Activated CD4-positive, alpha-beta memory T cell treated with anti-CD3 and anti-CD28 coated beads, Interleukin-2, amount 10 ng/mL, durations not matched to agents 7 days and 5 days (primary cell): ENCODE results near the gene MLIP. TPM values are rescaled to one million over a fixed set of nuclear protein-coding genes. Genes with fewer than 3 reads are reported as not detected.
"Not testable (repeated sequence)": the region's sequence is repeated elsewhere in the genome, so short reads cannot be mapped to it uniquely, and the experiment has no call there.

Experiments
- CTCF ChIA-PET: fragments of 350-600 bp; sonication (Branson Sonifier 250); formaldehyde crosslinking; loops from one replicate; lab custom pipeline; 2021; ENCODE audit warnings: antibody characterized with exemption, inconsistent platforms; lab: Charles Lee
- POLR2A ChIA-PET: fragments of 350-600 bp; sonication (Branson Sonifier 250); formaldehyde crosslinking; loops from one replicate; lab custom pipeline; 2021; ENCODE audit warnings: antibody characterized with exemption; lab: Charles Lee
- DNase-seq: peaks from one replicate; pipeline ENCODE4 v3.0.0-alpha.2; 2020
- H3K27ac Mint-ChIP-seq: one replicate; pipeline ENCODE4 v1.8.0; 2021; ENCODE audit warnings: mild to moderate bottlenecking, mixed read lengths
- H3K27me3 Mint-ChIP-seq: one replicate; pipeline ENCODE4 v1.8.0; 2021; ENCODE audit warnings: mixed read lengths
- H3K36me3 Mint-ChIP-seq: one replicate; pipeline ENCODE4 v1.8.0; 2021; ENCODE audit warnings: low read depth, mixed read lengths
- H3K4me1 Mint-ChIP-seq: one replicate; pipeline ENCODE4 v1.8.0; 2021; ENCODE audit warnings: mixed read lengths
- H3K4me3 Mint-ChIP-seq: one replicate; pipeline ENCODE4 v1.8.0; 2021; ENCODE audit warnings: mild to moderate bottlenecking, mixed read lengths
- H3K9me3 Mint-ChIP-seq: one replicate; pipeline ENCODE4 v1.8.0; 2021; ENCODE audit warnings: mixed read lengths
- total RNA-seq, 2 experiments: library from RNA; stranded (reverse); gene quantifications; one replicate each; pipeline ENCODE4 v1.2.3, GENCODE V29; 2021

Gene MLIP
- total RNA-seq, 2 experiments from 2014 or later, result not detected

- ChIA-PET CTCF (no interaction called here), POLR2A (no interaction called here)
- no peaks in the 10 kb centered on the region for H3K4me1 Mint-ChIP-seq
- H3K9me3 Mint-ChIP-seq, result no peaks in the 10 kb centered on the region
- no peak for DNase-seq
- H3K27ac Mint-ChIP-seq, result no peak overlapping the region
- no peak overlapping the region for H3K4me3 Mint-ChIP-seq
- no peaks in the 10 kb centered on the region for H3K27me3 Mint-ChIP-seq
- H3K36me3 Mint-ChIP-seq, result no peaks in the 10 kb centered on the region
Observed at GRCh38 chr6:54232703-54233102, 121.5 kb downstream of the MLIP start.

- ChIA-PET CTCF (no interaction called here), POLR2A (no interaction called here)
- Mint-ChIP-seq H3K27ac (no peak overlapping the region), H3K27me3 (no peaks in the 10 kb centered on the region), H3K4me1 (no peaks in the 10 kb centered on the region), H3K36me3 (no peaks in the 10 kb centered on the region), H3K9me3 (no peaks in the 10 kb centered on the region), H3K4me3 (no peak overlapping the region)
- DNase-seq, result no peak
Observed at GRCh38 chr6:54234539-54234938, 123.3 kb downstream of the MLIP start.

- Mint-ChIP-seq H3K9me3 (no peaks in the 10 kb centered on the region), H3K36me3 (no peaks in the 10 kb centered on the region), H3K27ac (no peak overlapping the region), H3K4me3 (no peak overlapping the region), H3K27me3 (no peaks in the 10 kb centered on the region), H3K4me1 (no peaks in the 10 kb centered on the region)
- ChIA-PET POLR2A (no interaction called here), CTCF (no interaction called here)
- no peak for DNase-seq
Observed at GRCh38 chr6:54236984-54237383, 125.7 kb downstream of the MLIP start.

DNA sequence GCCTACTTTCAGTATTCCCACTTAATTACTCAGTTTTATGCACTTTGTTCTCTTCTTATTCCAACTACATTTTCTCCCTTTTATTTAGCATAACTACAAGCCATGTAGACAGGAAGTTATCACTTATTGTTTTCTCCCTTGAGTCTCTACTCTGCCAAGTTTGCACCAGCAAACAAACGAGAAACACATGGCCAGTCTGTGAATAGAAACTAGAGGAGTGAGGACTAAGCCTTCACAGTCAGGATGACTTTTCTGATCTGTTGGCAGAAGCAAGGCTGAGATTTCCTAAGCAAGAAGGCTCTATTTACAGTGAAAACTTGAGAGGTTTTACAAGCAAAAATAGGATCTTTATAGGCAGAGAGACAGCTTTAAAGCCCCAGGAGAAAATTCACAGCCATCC lies 127.2 kb downstream of the MLIP start:
- Mint-ChIP-seq H3K4me1 (no peaks in the 10 kb centered on the region), H3K27ac (no peak overlapping the region), H3K27me3 (no peaks in the 10 kb centered on the region), H3K36me3 (no peaks in the 10 kb centered on the region), H3K9me3 (no peaks in the 10 kb centered on the region), H3K4me3 (no peak overlapping the region)
- DNase-seq, result no peak
- ChIA-PET POLR2A (no interaction called here), CTCF (no interaction called here)

- no peak overlapping the region for H3K27ac Mint-ChIP-seq
- ChIA-PET CTCF (interaction anchor here (1.3 kb wide), 1 partner anchor 13 kb away, joined by 4 read pairs; no protein-coding TSS in a partner anchor), POLR2A (no interaction called here)
- no peak for DNase-seq
- H3K4me1 Mint-ChIP-seq, result no peaks in the 10 kb centered on the region
- H3K36me3 Mint-ChIP-seq, result no peaks in the 10 kb centered on the region
- H3K27me3 Mint-ChIP-seq, result no peaks in the 10 kb centered on the region
- no peaks in the 10 kb centered on the region for H3K9me3 Mint-ChIP-seq
- H3K4me3 Mint-ChIP-seq, result no peak overlapping the region
Observed at GRCh38 chr6:54243699-54244098, 132.5 kb downstream of the MLIP start.

DNA sequence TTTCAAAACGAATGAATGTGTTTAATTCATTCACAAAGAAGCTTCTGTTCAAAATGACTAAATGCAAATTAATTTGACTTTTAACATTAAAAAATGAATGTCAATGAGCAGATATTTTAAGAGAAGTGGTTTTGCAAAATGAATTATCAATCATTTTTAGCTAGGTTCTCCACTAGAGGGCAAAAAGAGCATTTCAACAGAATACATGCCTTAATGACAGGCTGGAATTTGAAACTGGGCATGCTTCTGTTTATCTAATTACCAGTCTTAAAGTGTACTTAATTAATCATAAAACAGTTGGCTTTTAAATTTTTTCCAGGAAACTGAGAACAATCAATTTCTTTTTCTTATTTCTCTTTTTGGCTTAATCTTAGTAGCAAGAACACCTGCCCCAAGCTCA lies 133.2 kb downstream of the MLIP start:
- no peaks in the 10 kb centered on the region for H3K27me3 Mint-ChIP-seq
- ChIA-PET POLR2A (no interaction called here), CTCF (interaction anchor here (1.3 kb wide), 1 partner anchor 12 kb away, joined by 4 read pairs; no protein-coding TSS in a partner anchor)
- no peak overlapping the region for H3K27ac Mint-ChIP-seq
- H3K4me1 Mint-ChIP-seq, result no peaks in the 10 kb centered on the region
- no peak overlapping the region for H3K4me3 Mint-ChIP-seq
- no peaks in the 10 kb centered on the region for H3K9me3 Mint-ChIP-seq
- no peak for DNase-seq
- H3K36me3 Mint-ChIP-seq, result no peaks in the 10 kb centered on the region

- CTCF ChIA-PET, result interaction anchor here (1.3 kb wide), 1 partner anchor 12 kb away, joined by 4 read pairs; no protein-coding TSS in a partner anchor
- no peak overlapping the region for H3K27ac Mint-ChIP-seq
- POLR2A ChIA-PET, result interaction anchor here (0.5 kb wide), 1 partner anchor 550 kb away, joined by 3 read pairs; no protein-coding TSS in a partner anchor
- H3K4me1 Mint-ChIP-seq, result no peaks in the 10 kb centered on the region
- no peaks in the 10 kb centered on the region for H3K9me3 Mint-ChIP-seq
- no peak for DNase-seq
- no peak overlapping the region for H3K4me3 Mint-ChIP-seq
- H3K27me3 Mint-ChIP-seq, result no peaks in the 10 kb centered on the region
- H3K36me3 Mint-ChIP-seq, result no peaks in the 10 kb centered on the region
Observed at GRCh38 chr6:54245265-54245664, 134.0 kb downstream of the MLIP start.

DNA sequence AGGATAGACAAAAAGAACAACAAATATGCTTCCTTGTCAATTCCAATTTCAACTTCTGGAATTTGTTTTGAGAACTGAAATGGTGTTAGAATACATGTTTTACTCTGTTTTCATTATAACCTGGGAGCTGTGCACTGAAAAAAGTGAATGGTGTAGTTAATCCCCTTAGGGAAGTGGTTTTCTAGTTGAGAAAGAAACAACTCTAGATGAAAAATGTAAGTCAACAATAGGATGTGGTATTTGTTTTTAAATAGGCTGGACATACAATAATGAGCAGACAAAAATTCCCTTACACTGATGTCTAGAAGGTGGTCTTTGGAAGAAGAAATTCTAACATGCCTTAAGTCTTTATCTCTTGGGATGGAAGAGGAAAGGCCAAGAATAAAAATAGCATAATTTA lies 137.1 kb downstream of the MLIP start:
- POLR2A ChIA-PET, result no interaction called here
- CTCF ChIA-PET, result no interaction called here
- Mint-ChIP-seq H3K9me3 (no peaks in the 10 kb centered on the region), H3K27me3 (no peaks in the 10 kb centered on the region), H3K4me1 (no peaks in the 10 kb centered on the region), H3K36me3 (no peaks in the 10 kb centered on the region), H3K27ac (no peak overlapping the region), H3K4me3 (no peak overlapping the region)
- no peak for DNase-seq

- ChIA-PET CTCF (no interaction called here), POLR2A (no interaction called here)
- Mint-ChIP-seq H3K27ac (no peak overlapping the region), H3K27me3 (no peaks in the 10 kb centered on the region), H3K36me3 (no peaks in the 10 kb centered on the region), H3K9me3 (no peaks in the 10 kb centered on the region), H3K4me1 (no peaks in the 10 kb centered on the region), H3K4me3 (no peak overlapping the region)
- no peak for DNase-seq
Observed at GRCh38 chr6:54248994-54249393, 137.8 kb downstream of the MLIP start.

- CTCF ChIA-PET, H3K27ac Mint-ChIP-seq, H3K4me1 Mint-ChIP-seq, H3K9me3 Mint-ChIP-seq, H3K4me3 Mint-ChIP-seq, H3K36me3 Mint-ChIP-seq, H3K27me3 Mint-ChIP-seq, DNase-seq, POLR2A ChIA-PET: not testable (repeated sequence)
Observed at GRCh38 chr6:54249812-54250211, 138.6 kb downstream of the MLIP start.

GRCh38 chr6:54252496-54252895 lies 141.3 kb downstream of the MLIP start:
- Mint-ChIP-seq H3K4me3 (no peak overlapping the region), H3K4me1 (no peaks in the 10 kb centered on the region), H3K27me3 (no peaks in the 10 kb centered on the region), H3K9me3 (no peaks in the 10 kb centered on the region), H3K36me3 (no peaks in the 10 kb centered on the region), H3K27ac (no peak overlapping the region)
- POLR2A ChIA-PET, result no interaction called here
- DNase-seq, result no peak
- CTCF ChIA-PET, result no interaction called here

- Mint-ChIP-seq H3K27me3 (no peaks in the 10 kb centered on the region), H3K4me1 (no peaks in the 10 kb centered on the region), H3K4me3 (no peak overlapping the region), H3K36me3 (no peaks in the 10 kb centered on the region), H3K9me3 (no peaks in the 10 kb centered on the region), H3K27ac (no peak overlapping the region)
- DNase-seq, result no peak
- ChIA-PET POLR2A (no interaction called here), CTCF (no interaction called here)
Observed at GRCh38 chr6:54252916-54253315, 141.7 kb downstream of the MLIP start.

GRCh38 chr6:54254886-54255285 lies 143.6 kb downstream of the MLIP start:
- CTCF ChIA-PET, result no interaction called here
- Mint-ChIP-seq H3K4me3 (no peak overlapping the region), H3K27ac (no peak overlapping the region), H3K4me1 (no peaks in the 10 kb centered on the region), H3K36me3 (no peaks in the 10 kb centered on the region), H3K27me3 (no peaks in the 10 kb centered on the region), H3K9me3 (no peaks in the 10 kb centered on the region)
- POLR2A ChIA-PET, result no interaction called here
- DNase-seq, result no peak

GRCh38 chr6:54255886-54256285 lies 144.6 kb downstream of the MLIP start:
- Mint-ChIP-seq H3K4me1 (no peaks in the 10 kb centered on the region), H3K27me3 (no peaks in the 10 kb centered on the region), H3K9me3 (no peaks in the 10 kb centered on the region), H3K27ac (no peak overlapping the region), H3K36me3 (no peaks in the 10 kb centered on the region), H3K4me3 (no peak overlapping the region)
- no peak for DNase-seq
- ChIA-PET POLR2A (no interaction called here), CTCF (interaction anchor here (1.7 kb wide), 1 partner anchor 11 kb away, joined by 4 read pairs; no protein-coding TSS in a partner anchor)
